GM12878 (cell line): Measurements from ENCODE around the gene UBE2E2. TPM values are rescaled to one million over a fixed set of nuclear protein-coding genes. Genes with fewer than 3 reads are reported as not detected.

Source experiments
- ATAC-seq: fragments of 200-7000 bp; cut with Tn5 transposase; 3 replicates; pipeline ENCODE4 v1.9.1; 2020; ENCODE audit warnings: mild to moderate bottlenecking, moderate library complexity
- BruUV-seq: library from RNA; stranded (reverse); fragments of 400-500 nt; replicated peaks from 2 replicates; lab custom pipeline; 2021; lab: Mats Ljungman, UMichigan
- CTCF ChIA-PET: fragments of 300-600 bp; sonication (Branson Sonifier 250); formaldehyde crosslinking; extraction: SDS; loops from one replicate; lab custom pipeline; 2021; ENCODE audit warnings: inconsistent platforms; lab: Yijun Ruan, JAX
- POLR2A ChIA-PET: fragments of 350-600 bp; formaldehyde crosslinking; extraction: SDS; loops from one replicate; lab custom pipeline; 2021; ENCODE audit warnings: inconsistent platforms; lab: Charles Lee
- RAD21 ChIA-PET: fragments of 300-600 bp; sonication (Branson Sonifier 250); formaldehyde crosslinking; loops from one replicate; lab custom pipeline; 2023; ENCODE audit warnings: antibody characterized with exemption; ENCODE audit not compliant: unreplicated experiment; lab: Charles Lee
- SMC1A ChIA-PET: fragments of 300-600 bp; sonication (Branson Sonifier 250); formaldehyde crosslinking; loops from one replicate; lab custom pipeline; 2023; ENCODE audit not compliant: unreplicated experiment, uncharacterized antibody; lab: Charles Lee
- DNase-seq: peaks from one replicate; pipeline ENCODE4 v3.0.0-alpha.2; 2011; ENCODE audit warnings: low read depth, low spot score
- FAIRE-seq: peaks from 3 replicates; lab custom pipeline; 2011; peaks lifted over from hg19 to GRCh38; lab: Jason Lieb, UNC
- H2AFZ ChIP-seq: 2 replicates; pipeline ENCODE4 v1.6.0; 2011; ENCODE audit warnings: low read depth, low read length, control low read depth; ENCODE audit not compliant: control insufficient read depth
- H3K27ac ChIP-seq: 2 replicates; pipeline ENCODE4 v1.5.1; 2011; ENCODE audit warnings: control low read depth; ENCODE audit not compliant: control insufficient read depth, insufficient read depth
- H3K27me3 ChIP-seq, 2 experiments: replicated peaks in 1 of 2; 2 replicates each; pipeline versions ENCODE4 v1.6.0 to v1.6.1; 2011; ENCODE audit warnings: low read length in 1 of 2; ENCODE audit not compliant: control insufficient read depth in 2 of 2, insufficient read depth in 2 of 2
- H3K36me3 ChIP-seq, 2 experiments: 2 replicates each; pipeline ENCODE4 v1.5.1; 2011; ENCODE audit warnings: low read length in 1 of 2; ENCODE audit not compliant: control insufficient read depth in 2 of 2, insufficient read depth in 2 of 2
- H3K4me1 ChIP-seq: 2 replicates; pipeline ENCODE4 v1.6.1; 2011; ENCODE audit warnings: mild to moderate bottlenecking, low read length, moderate library complexity, mixed read lengths; ENCODE audit not compliant: control insufficient read depth, insufficient read depth
- H3K4me2 ChIP-seq: 2 replicates; pipeline ENCODE4 v1.6.0; 2011; ENCODE audit warnings: control low read depth; ENCODE audit not compliant: control insufficient read depth, insufficient read depth
- H3K4me3 ChIP-seq: fragments of 200-600 bp; sonication (generic); 2 replicates; pipeline ENCODE4 v1.5.1; 2016
- H3K79me2 ChIP-seq: 2 replicates; pipeline ENCODE4 v1.6.0; 2011; ENCODE audit warnings: low read length; ENCODE audit not compliant: control insufficient read depth, insufficient read depth
- H3K9ac ChIP-seq: 2 replicates; pipeline ENCODE4 v1.8.0; 2011; ENCODE audit warnings: low read length, control low read depth, mixed read lengths; ENCODE audit not compliant: control insufficient read depth, insufficient read depth
- H3K9me3 ChIP-seq: replicated peaks from 3 replicates; pipeline ENCODE4 v1.5.1; 2011; ENCODE audit warnings: mild to moderate bottlenecking, low read length; ENCODE audit not compliant: control insufficient read depth, insufficient read depth
- H4K20me1 ChIP-seq: 2 replicates; pipeline ENCODE4 v1.6.0; 2011; ENCODE audit not compliant: control insufficient read depth, insufficient read depth
- CUX1 ChIP-seq: IDR thresholded peaks from 2 replicates; pipeline ENCODE4 v1.6.1; 2012; ENCODE audit warnings: improper control_type of control experiment, low read depth, low read length; ENCODE audit not compliant: insufficient replicate concordance
- MEF2B ChIP-seq: fragments of 450-650 bp; IDR thresholded peaks from 2 replicates; pipeline ENCODE4 v1.6.1; 2018; ENCODE audit warnings: mild to moderate bottlenecking, moderate library complexity; ENCODE audit not compliant: partially characterized antibody, poor library complexity, severe bottlenecking
- MTA3 ChIP-seq: IDR thresholded peaks from 2 replicates; pipeline ENCODE4 v1.6.1; 2012; ENCODE audit warnings: low read length, inconsistent platforms, borderline replicate concordance
- POLR2AphosphoS5 ChIP-seq: IDR thresholded peaks from 2 replicates; pipeline ENCODE4 v1.6.1; 2011; ENCODE audit warnings: mild to moderate bottlenecking, low read length, inconsistent platforms
- SMARCA5 ChIP-seq: fragments of 450-650 bp; IDR thresholded peaks from 2 replicates; pipeline ENCODE4 v1.6.1; 2017; ENCODE audit warnings: mild to moderate bottlenecking
- SPI1 ChIP-seq: IDR thresholded peaks from 2 replicates; pipeline ENCODE4 v1.6.1; 2011; ENCODE audit warnings: low read depth, mild to moderate bottlenecking, low read length, moderate library complexity, borderline replicate concordance; ENCODE audit not compliant: insufficient read depth
- TAF1 ChIP-seq: IDR thresholded peaks from 2 replicates; pipeline ENCODE4 v1.6.1; 2011; ENCODE audit warnings: mild to moderate bottlenecking, low read depth, low read length, borderline replicate concordance
- ZBTB33 ChIP-seq: fragments of 450-650 bp; IDR thresholded peaks from 2 replicates; pipeline ENCODE4 v1.6.1; 2017; ENCODE audit warnings: mild to moderate bottlenecking
- WGBS: methylation state at CpG from one replicate; pipeline ENCODE4 v1.1.6; 2016; ENCODE audit warnings: low lambda C conversion rate; ENCODE audit not compliant: insufficient replicate concordance, insufficient coverage; ENCODE audit errors: missing lambda C conversion rate; 5-methylcytosine and 5-hydroxymethylcytosine counted together
- in situ Hi-C: fragments of 300-500 bp; cut with MboI; formaldehyde crosslinking; loops from 9 replicates; pipeline ENCODE4 v1.14.3; 2018; ENCODE audit warnings: mixed read lengths
- intact Hi-C: fragments of 100-400 bp; cut with micrococcal nuclease; formaldehyde crosslinking; loops from one replicate; pipeline ENCODE4 v1.14.2; 2022; ENCODE audit not compliant: unreplicated experiment
- polyA plus RNA-seq, 11 experiments: library from polyadenylated mRNA; depleted of rRNA in 4 of 11; unstranded in 6 of 11; stranded (reverse) in 5 of 11; fragments of >200 nt; fragmentation: Nextera tagmentation in 4 of 11; fragmentation: Illumina TruSeq in 1 of 11; extraction: Ambion mirVana in 4 of 11; extraction: Trizol in 1 of 11; gene quantifications; 1 replicate in 1 of 11; 2 replicates in 10 of 11; pipeline versions ENCODE4 v1.2.1 to v1.2.3, GENCODE V29; 2011 to 2016; ENCODE audit warnings: inconsistent platforms in 2 of 11, missing spikeins in 2 of 11, low read depth in 1 of 11
- total RNA-seq, 4 experiments: library from RNA; depleted of rRNA in 3 of 4; stranded (reverse); fragments of >200 nt in 3 of 4; fragmentation: Illumina TruSeq in 1 of 4; extraction: Trizol in 1 of 4; gene quantifications; 2 replicates each; pipeline versions ENCODE4 v1.2.1 to v1.2.3, GENCODE V29; 2013 to 2021

The UBE2E2 gene
- total and polyA plus RNA-seq, 10 of the 15 experiments (the other 5 are each of a cell fraction or from before 2014, with no cell fraction given), result 8.7 to 71.0 (median 36.4) TPM

- Histone ChIP-seq H3K4me2 (no peak overlapping the region), H4K20me1 (no peaks in the 10 kb centered on the region), H3K36me3 (no peaks in the 10 kb centered on the region), H3K4me1 (peaks cover 7% of the 10 kb centered on the region; the same call in 1 of the 2 replicates), H3K27me3 (no peaks in the 10 kb centered on the region), H3K79me2 (peaks cover 24% of the 10 kb centered on the region), H3K9me3 (no peaks in the 10 kb centered on the region; the same call in 2 of the 3 replicates), H3K4me3 (no peak overlapping the region), H3K9ac (no peak overlapping the region), H2AFZ (no peak overlapping the region), H3K27ac (no peak overlapping the region)
- ATAC-seq (no peak), FAIRE-seq (no peak), DNase-seq (no peak)
- ChIA-PET SMC1A (interaction anchor here (1.2 kb wide), 1 partner anchor 12 kb away, joined by 3 read pairs; no protein-coding TSS in a partner anchor), CTCF (interaction anchor here (0.9 kb wide), 1 partner anchor 18 kb away, joined by 3 read pairs; no protein-coding TSS in a partner anchor), RAD21 (interaction anchor here (1.1 kb wide), 1 partner anchor 79 kb away, joined by 6 read pairs; no protein-coding TSS in a partner anchor), POLR2A (no interaction called here)
- intact Hi-C loops (no loop called here), in situ Hi-C loops (no loop called here)
- WGBS, result 98% methylated on average over 6 of the region's 6 CpGs
- TF ChIP-seq ZBTB33, result no peak
- BruUV-seq, result no TSS peak
Measured at GRCh38 chr3:23258110-23258509, 55.0 kb downstream of the UBE2E2 start.

GRCh38 chr3:23259515-23259914, 56.4 kb downstream of the UBE2E2 start:
- no peak overlapping the region for H3K4me2 ChIP-seq
- FAIRE-seq (no peak), ATAC-seq (no peak), DNase-seq (no peak)
- H3K27me3 ChIP-seq, result no peaks in the 10 kb centered on the region
- no peaks in the 10 kb centered on the region for H3K36me3 ChIP-seq
- in situ Hi-C loops, result no loop called here
- no peak overlapping the region for H3K9ac ChIP-seq
- POLR2A ChIA-PET, result interaction anchor here (0.7 kb wide), 1 partner anchor 224 kb away, joined by 3 read pairs; no protein-coding TSS in a partner anchor
- WGBS, result 86% methylated on average over 2 of the region's 2 CpGs
- SMC1A ChIA-PET, result interaction anchor here (0.9 to 1.1 kb wide), 2 partner anchors 10 to 330 kb away, joined by 3 to 5 read pairs; no protein-coding TSS in a partner anchor
- H3K9me3 ChIP-seq, result no peaks in the 10 kb centered on the region; the same call in 2 of the 3 replicates
- no peak overlapping the region for H3K27ac ChIP-seq
- RAD21 ChIA-PET, result interaction anchor here (1.1 kb wide), 1 partner anchor 77 kb away, joined by 6 read pairs; no protein-coding TSS in a partner anchor
- 0 out of 2 replicates have a peak, but pooled peaks cover 3% of the 10 kb centered on the region for H3K4me1 ChIP-seq
- no peak overlapping the region for H3K4me3 ChIP-seq
- BruUV-seq, result no TSS peak
- H4K20me1 ChIP-seq, result no peaks in the 10 kb centered on the region
- H3K79me2 ChIP-seq, result peaks cover 20% of the 10 kb centered on the region
- intact Hi-C loops, result no loop called here
- H2AFZ ChIP-seq, result no peak overlapping the region
- CTCF ChIA-PET, result no interaction called here
- TF ChIP-seq TAF1 (no peak), MTA3 (no peak), POLR2AphosphoS5 (no peak), SPI1 (no peak), MEF2B (no peak), CUX1 (no peak), SMARCA5 (no peak)
